ENCODE results near the gene VPS54.
A peak's percentile ranks its signal among the peaks of the same experiment; 100 is the strongest.
"Not testable (repeated sequence)": the region's sequence is repeated elsewhere in the genome, so short reads cannot be mapped to it uniquely, and the experiment has no call there.

Gene VPS54

GRCh38 chr2:63866009-63866709 lies 153.1 kb downstream of the VPS54 start:
- DNase-seq (ENCODE audit: low spot score) = no peak

GRCh38 chr2:63865159-63865799 lies 153.9 kb downstream of the VPS54 start:
- DNase-seq (ENCODE audit: low spot score) = no peak

GRCh38 chr2:63863707-63864106 lies 155.5 kb downstream of the VPS54 start:
- no peak for DNase-seq (ENCODE audit: low spot score)

- no peak for DNase-seq (ENCODE audit: low spot score)
Measured at GRCh38 chr2:63862806-63863205, 156.4 kb downstream of the VPS54 start.

- DNase-seq (ENCODE audit: low spot score) = peak; percentile 66
Measured at GRCh38 chr2:63861220-63861822, 157.9 kb downstream of the VPS54 start.

GRCh38 chr2:63858291-63858690 lies 160.9 kb downstream of the VPS54 start:
- DNase-seq (ENCODE audit: low spot score) = no peak

- peak; percentile 72 for DNase-seq (ENCODE audit: low spot score)
Measured at GRCh38 chr2:63856303-63856603, 163.0 kb downstream of the VPS54 start.

GRCh38 chr2:63855418-63856302 lies 163.6 kb downstream of the VPS54 start:
- no peak for DNase-seq (ENCODE audit: low spot score)

- no peak for DNase-seq (ENCODE audit: low spot score)
Measured at GRCh38 chr2:63853527-63854310, 165.5 kb downstream of the VPS54 start.

- no peak for DNase-seq (ENCODE audit: low spot score)
Measured at GRCh38 chr2:63851691-63852311, 167.4 kb downstream of the VPS54 start.

GRCh38 chr2:63850649-63851048 lies 168.6 kb downstream of the VPS54 start:
- DNase-seq (ENCODE audit: low spot score) = no peak

GRCh38 chr2:63850204-63850571 lies 169.0 kb downstream of the VPS54 start:
- DNase-seq (ENCODE audit: low spot score) = no peak

- no peak for DNase-seq (ENCODE audit: low spot score)
Measured at GRCh38 chr2:63849381-63850203, 169.6 kb downstream of the VPS54 start.

GRCh38 chr2:63847571-63847970 lies 171.7 kb downstream of the VPS54 start:
- DNase-seq (ENCODE audit: low spot score) = not testable (repeated sequence)

GRCh38 chr2:63846487-63846886 lies 172.7 kb downstream of the VPS54 start:
- DNase-seq (ENCODE audit: low spot score) = no peak

GRCh38 chr2:63845866-63846265 lies 173.4 kb downstream of the VPS54 start:
- no peak for DNase-seq (ENCODE audit: low spot score)

- DNase-seq (ENCODE audit: low spot score) = no peak
Measured at GRCh38 chr2:63844616-63845015, 174.6 kb downstream of the VPS54 start.

- DNase-seq (ENCODE audit: low spot score) = no peak
Measured at GRCh38 chr2:63843791-63844190, 175.4 kb downstream of the VPS54 start.

GRCh38 chr2:63843093-63843492 lies 176.1 kb downstream of the VPS54 start:
- DNase-seq (ENCODE audit: low spot score) = no peak
